Right lobe of liver (tissue), 4 donors: ENCODE results near the gene GAPDH.

Source experiments
- POLR2A ChIP-seq: fragments of 450-650 bp; IDR thresholded peaks from one replicate; pipeline ENCODE4 v1.6.1; 2017; ENCODE audit warnings: antibody characterized with exemption, mild to moderate bottlenecking
- TF ChIP-seq, protein P1 (sequence below), 4 donors: fragments of 200-600 bp in 3 of 4; fragments of 450-650 bp in 1 of 4; IDR thresholded peaks; one replicate each; pipeline versions ENCODE4 v1.5.1 to v1.8.0; 2016 to 2022; ENCODE audit warnings: antibody characterized with exemption in 4 of 4, mild to moderate bottlenecking in 2 of 4
- donor health status: DM: no; HTN: no; CAD: no.
- donor health status: DM: no; HTN: no; CAD: no.
- donor health status: DM: no; HTN: yes; CAD: no.

DNA sequence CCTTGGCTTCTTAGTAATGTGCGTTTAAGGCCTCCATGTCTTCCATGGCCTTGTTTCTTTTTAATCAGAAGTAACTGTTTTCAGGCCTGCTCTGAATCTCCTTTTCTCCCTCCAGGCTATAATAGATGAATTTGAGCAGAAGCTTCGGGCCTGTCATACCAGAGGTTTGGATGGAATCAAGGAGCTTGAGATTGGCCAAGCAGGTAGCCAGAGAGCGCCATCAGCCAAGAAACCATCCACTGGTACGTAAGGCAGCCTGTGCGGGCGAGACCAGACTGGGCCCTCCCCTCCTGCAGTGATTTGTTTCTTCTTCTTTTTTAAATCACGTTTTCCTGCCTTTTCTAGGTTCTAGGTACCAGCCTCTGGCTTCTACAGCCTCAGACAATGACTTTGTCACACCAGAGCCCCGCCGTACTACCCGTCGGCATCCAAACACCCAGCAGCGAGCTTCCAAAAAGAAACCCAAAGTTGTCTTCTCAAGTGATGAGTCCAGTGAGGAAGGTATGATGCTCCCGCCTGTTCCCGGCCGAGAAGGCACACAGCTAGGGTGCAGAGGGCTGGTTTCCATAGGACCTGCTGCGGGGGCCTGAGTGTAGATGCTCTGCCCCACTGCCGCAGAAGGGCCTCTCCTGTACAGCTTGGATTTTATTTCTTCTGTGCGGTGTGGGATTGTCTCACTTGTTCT lies 3.6 kb upstream of the GAPDH start:
- TF ChIP-seq, protein P1, sequence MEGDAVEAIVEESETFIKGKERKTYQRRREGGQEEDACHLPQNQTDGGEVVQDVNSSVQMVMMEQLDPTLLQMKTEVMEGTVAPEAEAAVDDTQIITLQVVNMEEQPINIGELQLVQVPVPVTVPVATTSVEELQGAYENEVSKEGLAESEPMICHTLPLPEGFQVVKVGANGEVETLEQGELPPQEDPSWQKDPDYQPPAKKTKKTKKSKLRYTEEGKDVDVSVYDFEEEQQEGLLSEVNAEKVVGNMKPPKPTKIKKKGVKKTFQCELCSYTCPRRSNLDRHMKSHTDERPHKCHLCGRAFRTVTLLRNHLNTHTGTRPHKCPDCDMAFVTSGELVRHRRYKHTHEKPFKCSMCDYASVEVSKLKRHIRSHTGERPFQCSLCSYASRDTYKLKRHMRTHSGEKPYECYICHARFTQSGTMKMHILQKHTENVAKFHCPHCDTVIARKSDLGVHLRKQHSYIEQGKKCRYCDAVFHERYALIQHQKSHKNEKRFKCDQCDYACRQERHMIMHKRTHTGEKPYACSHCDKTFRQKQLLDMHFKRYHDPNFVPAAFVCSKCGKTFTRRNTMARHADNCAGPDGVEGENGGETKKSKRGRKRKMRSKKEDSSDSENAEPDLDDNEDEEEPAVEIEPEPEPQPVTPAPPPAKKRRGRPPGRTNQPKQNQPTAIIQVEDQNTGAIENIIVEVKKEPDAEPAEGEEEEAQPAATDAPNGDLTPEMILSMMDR (IDR thresholded peaks at IDR 0.05), result no peak
- TF ChIP-seq POLR2A, result no peak
